Peyer's patch (tissue), 4 donors: ENCODE data around the gene TLR1.

ENCODE experiments used
- CTCF ChIP-seq, 6 experiments: fragments of 450-650 bp in 4 of 6; fragments of 200-600 bp in 2 of 6; sonication (generic) in 1 of 6; IDR thresholded peaks; one replicate each; pipeline ENCODE4 v1.5.1; 2017 to 2019; ENCODE audit warnings: antibody characterized with exemption in 6 of 6, mild to moderate bottlenecking in 3 of 6, moderate library complexity in 1 of 6
- POLR2A ChIP-seq, 2 donors: fragments of 450-650 bp; IDR thresholded peaks; one replicate each; pipeline ENCODE4 v1.5.1; 2017; ENCODE audit warnings: antibody characterized with exemption in 2 of 2, mild to moderate bottlenecking in 2 of 2, moderate library complexity in 2 of 2

GRCh38 chr4:38775326-38775725 is 29.3 kb downstream of the TLR1 start:
- TF ChIP-seq POLR2A (IDR thresholded peaks at IDR 0.05): no peak
- TF ChIP-seq CTCF (IDR thresholded peaks at IDR 0.05): no peak
